ENCODE data around the gene GRB14. TPM values are rescaled to one million over a fixed set of nuclear protein-coding genes. Genes with fewer than 3 reads are reported as not detected.

The GRB14 gene
- total and polyA plus RNA-seq, 2 of the 13 experiments (the other 11 are each of a cell fraction or from before 2014, with no cell fraction given) = 4.6 to 5.8 TPM

DNA sequence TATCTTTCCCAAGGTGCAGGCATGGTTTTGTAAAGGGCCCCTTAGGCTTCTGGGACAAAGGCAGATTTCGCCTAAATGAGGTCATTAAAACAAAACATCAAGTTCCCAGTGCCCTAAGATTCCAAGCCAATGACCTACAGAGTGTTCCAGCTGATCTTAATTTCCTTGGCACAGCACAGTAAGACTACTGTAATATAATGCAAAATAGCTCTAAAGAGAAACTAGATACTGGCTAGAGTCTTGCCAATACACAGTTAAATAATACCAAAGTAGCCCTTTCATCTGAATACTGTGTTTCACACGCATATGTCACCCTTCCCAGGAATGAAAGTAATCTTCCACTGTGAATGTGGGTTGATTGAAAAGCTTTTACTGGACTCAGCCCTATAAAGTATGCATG lies 14.7 kb downstream of the GRB14 start:
- Histone ChIP-seq H3K36me3 (replicated peaks in 1 of 2; ENCODE audit: control insufficient read depth in 1 of 2, insufficient read depth in 2 of 2, low read length in 2 of 2) (no peaks in the 10 kb centered on the region), H3K27ac (ENCODE audit: extremely low read length, insufficient read depth, low read length) (no peak overlapping the region), H3K4me1 (ENCODE audit: insufficient read depth, low read length) (no peaks in the 10 kb centered on the region), H3K9ac (ENCODE audit: insufficient read depth, low read depth, low read length) (no peak overlapping the region), H3K4me3 (replicated peaks in 1 of 3; ENCODE audit: insufficient read depth in 1 of 3, low read depth in 2 of 3, low read length in 3 of 3) (no peak overlapping the region), H3K4me2 (ENCODE audit: low read depth, low read length) (no peak overlapping the region), H4K20me1 (ENCODE audit: insufficient read depth, low read length) (no peaks in the 10 kb centered on the region), H3K79me2 (ENCODE audit: insufficient read depth, low read length) (no peaks in the 10 kb centered on the region), H3K9me3 (ENCODE audit: low read length) (no peaks in the 10 kb centered on the region), H3K27me3 (ENCODE audit: control insufficient read depth in 1 of 2, insufficient read depth in 2 of 2, low read length in 2 of 2) (no peaks in the 10 kb centered on the region), H2AFZ (ENCODE audit: low read length) (no peak overlapping the region)
- no peak for FAIRE-seq
- in situ Hi-C loops (cut with HindIII; ENCODE audit: extremely low pct_ligation_motif_present, low pct_unique_long_range_greater_than_20kb) = no loop called here
- ChIA-PET POLR2A (no interaction called here), CTCF (ENCODE audit: low intra/inter-chr PET ratio, low total read pairs) (no interaction called here)
- intact Hi-C loops (cut with micrococcal nuclease; ENCODE audit: unreplicated experiment) = loop anchor here (10.0 kb wide), 1 partner anchor 1452 kb away; no protein-coding TSS in a partner anchor
- no peak for ATAC-seq
- BruUV-seq (replicated peaks) = no TSS peak
- DNase-seq (ENCODE audit: low spot score) = no peak
- WGBS (ENCODE audit: low lambda C conversion rate) = 91% methylated on average over 2 of the region's 2 CpGs
- TF ChIP-seq, protein P1, sequence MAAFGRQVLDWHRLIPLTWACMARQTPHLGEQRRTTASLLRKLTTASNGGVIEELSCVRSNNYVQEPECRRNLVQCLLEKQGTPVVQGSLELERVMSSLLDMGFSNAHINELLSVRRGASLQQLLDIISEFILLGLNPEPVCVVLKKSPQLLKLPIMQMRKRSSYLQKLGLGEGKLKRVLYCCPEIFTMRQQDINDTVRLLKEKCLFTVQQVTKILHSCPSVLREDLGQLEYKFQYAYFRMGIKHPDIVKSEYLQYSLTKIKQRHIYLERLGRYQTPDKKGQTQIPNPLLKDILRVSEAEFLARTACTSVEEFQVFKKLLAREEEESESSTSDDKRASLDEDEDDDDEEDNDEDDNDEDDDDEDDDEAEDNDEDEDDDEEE (CRISPR knock-in tag; IDR thresholded peaks at IDR 0.05) = no peak
- no peak for TF ChIP-seq ZNF652 (CRISPR knock-in tag; IDR thresholded peaks at IDR 0.05; ENCODE audit: borderline replicate concordance, low read depth)
- no peak for TF ChIP-seq SMYD3 (CRISPR knock-in tag; IDR thresholded peaks at IDR 0.05)
- TF ChIP-seq, protein P2, sequence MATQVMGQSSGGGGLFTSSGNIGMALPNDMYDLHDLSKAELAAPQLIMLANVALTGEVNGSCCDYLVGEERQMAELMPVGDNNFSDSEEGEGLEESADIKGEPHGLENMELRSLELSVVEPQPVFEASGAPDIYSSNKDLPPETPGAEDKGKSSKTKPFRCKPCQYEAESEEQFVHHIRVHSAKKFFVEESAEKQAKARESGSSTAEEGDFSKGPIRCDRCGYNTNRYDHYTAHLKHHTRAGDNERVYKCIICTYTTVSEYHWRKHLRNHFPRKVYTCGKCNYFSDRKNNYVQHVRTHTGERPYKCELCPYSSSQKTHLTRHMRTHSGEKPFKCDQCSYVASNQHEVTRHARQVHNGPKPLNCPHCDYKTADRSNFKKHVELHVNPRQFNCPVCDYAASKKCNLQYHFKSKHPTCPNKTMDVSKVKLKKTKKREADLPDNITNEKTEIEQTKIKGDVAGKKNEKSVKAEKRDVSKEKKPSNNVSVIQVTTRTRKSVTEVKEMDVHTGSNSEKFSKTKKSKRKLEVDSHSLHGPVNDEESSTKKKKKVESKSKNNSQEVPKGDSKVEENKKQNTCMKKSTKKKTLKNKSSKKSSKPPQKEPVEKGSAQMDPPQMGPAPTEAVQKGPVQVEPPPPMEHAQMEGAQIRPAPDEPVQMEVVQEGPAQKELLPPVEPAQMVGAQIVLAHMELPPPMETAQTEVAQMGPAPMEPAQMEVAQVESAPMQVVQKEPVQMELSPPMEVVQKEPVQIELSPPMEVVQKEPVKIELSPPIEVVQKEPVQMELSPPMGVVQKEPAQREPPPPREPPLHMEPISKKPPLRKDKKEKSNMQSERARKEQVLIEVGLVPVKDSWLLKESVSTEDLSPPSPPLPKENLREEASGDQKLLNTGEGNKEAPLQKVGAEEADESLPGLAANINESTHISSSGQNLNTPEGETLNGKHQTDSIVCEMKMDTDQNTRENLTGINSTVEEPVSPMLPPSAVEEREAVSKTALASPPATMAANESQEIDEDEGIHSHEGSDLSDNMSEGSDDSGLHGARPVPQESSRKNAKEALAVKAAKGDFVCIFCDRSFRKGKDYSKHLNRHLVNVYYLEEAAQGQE (IDR thresholded peaks at IDR 0.05; ENCODE audit: borderline replicate concordance in 1 of 2, low read depth in 1 of 2, low read length in 2 of 2) = no peak
- no peak for TF ChIP-seq ZFY (CRISPR knock-in tag; IDR thresholded peaks at IDR 0.05)
- TF ChIP-seq ASH2L (IDR thresholded peaks at IDR 0.05; ENCODE audit: insufficient read length, low read depth, low read length) = no peak
- no peak for TF ChIP-seq YY1 (IDR thresholded peaks at IDR 0.05; ENCODE audit: insufficient read depth, insufficient replicate concordance, low read depth, low read length)
- no peak for TF ChIP-seq IRX3 (CRISPR knock-in tag; IDR thresholded peaks at IDR 0.05; ENCODE audit: borderline replicate concordance, low read depth)
- no peak for TF ChIP-seq ZNF136 (CRISPR knock-in tag; IDR thresholded peaks at IDR 0.05; ENCODE audit: low read depth)
- no peak for TF ChIP-seq ZSCAN21 (CRISPR knock-in tag; IDR thresholded peaks at IDR 0.05; ENCODE audit: borderline replicate concordance)
- TF ChIP-seq ZNF709 (CRISPR knock-in tag; IDR thresholded peaks at IDR 0.05) = no peak
- no peak for TF ChIP-seq MBD4 (IDR thresholded peaks at IDR 0.05; ENCODE audit: borderline replicate concordance, low read length)
- no peak for TF ChIP-seq TBP (CRISPR knock-in tag; IDR thresholded peaks at IDR 0.05)
- TF ChIP-seq ISX (CRISPR knock-in tag; conservative IDR thresholded peaks at IDR 0.05) = no peak
- TF ChIP-seq THAP11 (CRISPR knock-in tag; IDR thresholded peaks at IDR 0.05) = no peak
